ENCODE measurements around the gene MAG. TPM values are rescaled to one million over a fixed set of nuclear protein-coding genes. Genes with fewer than 3 reads are reported as not detected.
A peak's percentile ranks its signal among the peaks of the same experiment; 100 is the strongest.

Gene MAG
- total and polyA plus RNA-seq, 10 of the 15 experiments (the other 5 are each of a cell fraction or from before 2014, with no cell fraction given) = 0.03 to 0.82 (median 0.17) TPM; not detected in 2

- TF ChIP-seq RELA (IDR thresholded peaks at IDR 0.05; ENCODE audit: borderline replicate concordance, partially characterized antibody) (no peak), ZNF217 (IDR thresholded peaks at IDR 0.05) (no peak)
Measured at GRCh38 chr19:35270381-35270811, 21.6 kb upstream of the MAG start (continued).

DNA sequence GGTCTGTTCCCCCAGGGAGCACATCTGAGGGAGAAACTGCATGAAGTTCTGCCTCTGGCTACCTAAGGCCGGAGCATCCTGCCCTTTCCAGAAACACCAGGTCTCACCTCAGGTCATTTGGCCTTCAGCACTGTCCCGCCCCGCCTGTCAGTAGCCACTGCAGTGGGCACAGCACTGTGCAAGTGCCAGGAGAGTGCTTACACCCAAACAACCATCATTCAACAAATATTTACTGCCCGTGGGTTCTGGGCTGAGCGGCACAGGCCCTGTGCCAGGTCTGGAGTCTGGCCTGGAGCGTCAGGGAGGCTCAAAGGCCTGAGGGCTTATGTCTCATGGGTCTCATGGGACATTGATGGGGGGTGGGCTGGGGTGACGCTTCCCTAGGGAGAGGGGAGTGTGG, 20.4 kb upstream of the MAG start:
- Histone ChIP-seq H3K9me3 (replicated peaks; ENCODE audit: control insufficient read depth, insufficient read depth, low read length) (no peaks in the 10 kb centered on the region), H3K27ac (ENCODE audit: control insufficient read depth, insufficient read depth) (no peak overlapping the region), H3K4me2 (ENCODE audit: control insufficient read depth, insufficient read depth) (peak overlapping the region; percentile 30), H3K4me1 (ENCODE audit: control insufficient read depth, insufficient read depth, low read length) (peaks cover 17% of the 10 kb centered on the region), H3K27me3 (replicated peaks in 1 of 2; ENCODE audit: control insufficient read depth in 2 of 2, insufficient read depth in 2 of 2, low read length in 1 of 2) (no peaks in the 10 kb centered on the region), H3K36me3 (ENCODE audit: control insufficient read depth in 2 of 2, insufficient read depth in 2 of 2, low read length in 1 of 2) (peaks cover 10 to 18% of the 10 kb centered on the region in 2 experiments), H2AFZ (ENCODE audit: control insufficient read depth, low read depth, low read length) (no peak overlapping the region), H3K79me2 (ENCODE audit: control insufficient read depth, insufficient read depth, low read length) (peaks cover 29% of the 10 kb centered on the region), H4K20me1 (ENCODE audit: control insufficient read depth, insufficient read depth) (no peaks in the 10 kb centered on the region), H3K9ac (ENCODE audit: control insufficient read depth, insufficient read depth, low read length) (no peak overlapping the region), H3K4me3 (no peak overlapping the region)
- intact Hi-C loops (cut with micrococcal nuclease; ENCODE audit: unreplicated experiment) (no loop called here), in situ Hi-C loops (cut with MboI) (loop anchor here (5.0 kb wide), 1 partner anchor 196 kb away; no protein-coding TSS in a partner anchor)
- no peak for TF ChIP-seq POLR2A (IDR thresholded peaks at IDR 0.05; ENCODE audit: low read depth, low read length)
- TF ChIP-seq BACH1 (IDR thresholded peaks at IDR 0.05; ENCODE audit: borderline replicate concordance) = no peak
- no peak for TF ChIP-seq IKZF2 (IDR thresholded peaks at IDR 0.05)
- no peak for TF ChIP-seq RELA (IDR thresholded peaks at IDR 0.05; ENCODE audit: borderline replicate concordance, partially characterized antibody)
- TF ChIP-seq, protein P1, sequence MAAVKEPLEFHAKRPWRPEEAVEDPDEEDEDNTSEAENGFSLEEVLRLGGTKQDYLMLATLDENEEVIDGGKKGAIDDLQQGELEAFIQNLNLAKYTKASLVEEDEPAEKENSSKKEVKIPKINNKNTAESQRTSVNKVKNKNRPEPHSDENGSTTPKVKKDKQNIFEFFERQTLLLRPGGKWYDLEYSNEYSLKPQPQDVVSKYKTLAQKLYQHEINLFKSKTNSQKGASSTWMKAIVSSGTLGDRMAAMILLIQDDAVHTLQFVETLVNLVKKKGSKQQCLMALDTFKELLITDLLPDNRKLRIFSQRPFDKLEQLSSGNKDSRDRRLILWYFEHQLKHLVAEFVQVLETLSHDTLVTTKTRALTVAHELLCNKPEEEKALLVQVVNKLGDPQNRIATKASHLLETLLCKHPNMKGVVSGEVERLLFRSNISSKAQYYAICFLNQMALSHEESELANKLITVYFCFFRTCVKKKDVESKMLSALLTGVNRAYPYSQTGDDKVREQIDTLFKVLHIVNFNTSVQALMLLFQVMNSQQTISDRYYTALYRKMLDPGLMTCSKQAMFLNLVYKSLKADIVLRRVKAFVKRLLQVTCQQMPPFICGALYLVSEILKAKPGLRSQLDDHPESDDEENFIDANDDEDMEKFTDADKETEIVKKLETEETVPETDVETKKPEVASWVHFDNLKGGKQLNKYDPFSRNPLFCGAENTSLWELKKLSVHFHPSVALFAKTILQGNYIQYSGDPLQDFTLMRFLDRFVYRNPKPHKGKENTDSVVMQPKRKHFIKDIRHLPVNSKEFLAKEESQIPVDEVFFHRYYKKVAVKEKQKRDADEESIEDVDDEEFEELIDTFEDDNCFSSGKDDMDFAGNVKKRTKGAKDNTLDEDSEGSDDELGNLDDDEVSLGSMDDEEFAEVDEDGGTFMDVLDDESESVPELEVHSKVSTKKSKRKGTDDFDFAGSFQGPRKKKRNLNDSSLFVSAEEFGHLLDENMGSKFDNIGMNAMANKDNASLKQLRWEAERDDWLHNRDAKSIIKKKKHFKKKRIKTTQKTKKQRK (IDR thresholded peaks at IDR 0.05; ENCODE audit: low read depth, low read length) = no peak
- no peak for TF ChIP-seq NFIC (IDR thresholded peaks at IDR 0.05; ENCODE audit: low read depth, low read length)
- TF ChIP-seq WRNIP1 (IDR thresholded peaks at IDR 0.05; ENCODE audit: borderline replicate concordance, low read depth, low read length) = no peak
- no peak for ATAC-seq
- WGBS (ENCODE audit: insufficient coverage, insufficient replicate concordance, low lambda C conversion rate, missing lambda C conversion rate) = 95% methylated on average over 7 of the region's 7 CpGs
- ChIA-PET SMC1A (ENCODE audit: uncharacterized antibody, unreplicated experiment) (interaction anchor here (1.0 to 1.5 kb wide), 2 partner anchors 76 to 198 kb away, joined by 4 to 7 read pairs; partner anchors contain the start of gene FFAR1), CTCF (interaction anchor here (0.7 kb wide), 2 partner anchors 129 to 223 kb away, joined by 3 read pairs; no protein-coding TSS in a partner anchor), POLR2A (no interaction called here), RAD21 (ENCODE audit: unreplicated experiment) (interaction anchor here (1.2 kb wide), 2 partner anchors 62 to 202 kb away, joined by 3 to 5 read pairs; no protein-coding TSS in a partner anchor)
- DNase-seq (ENCODE audit: low read depth, low spot score) = no peak
- BruUV-seq (replicated peaks) = no TSS peak
- FAIRE-seq = no peak

Measured in GM12878 (cell line).